ENCODE measurements around the gene NRDE2.

The NRDE2 gene

DNA sequence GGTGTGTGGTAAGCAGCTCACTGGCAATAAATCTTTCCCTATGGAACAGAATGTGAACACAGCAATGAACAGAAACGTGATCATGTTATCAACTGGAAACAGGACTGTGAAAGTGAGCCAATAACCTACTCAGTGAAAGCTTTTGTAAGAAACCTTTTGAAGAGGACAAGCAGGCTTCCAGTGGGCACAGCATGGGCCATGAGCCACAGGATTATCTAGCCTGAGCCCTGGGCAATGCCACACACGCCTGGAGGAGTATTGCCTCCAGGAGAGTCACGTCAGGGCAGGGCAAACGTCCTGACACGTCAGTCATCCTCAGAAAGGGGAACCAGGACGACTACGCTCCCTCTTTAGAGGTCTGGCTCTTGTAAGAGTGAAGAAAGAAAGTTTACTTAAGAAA, 32.3 kb downstream of the NRDE2 start:
- DNase-seq (ENCODE audit: low read depth): no peak

- no peak for DNase-seq (ENCODE audit: low read depth)
Measured at GRCh38 chr14:90297876-90298629, 33.7 kb downstream of the NRDE2 start.

DNA sequence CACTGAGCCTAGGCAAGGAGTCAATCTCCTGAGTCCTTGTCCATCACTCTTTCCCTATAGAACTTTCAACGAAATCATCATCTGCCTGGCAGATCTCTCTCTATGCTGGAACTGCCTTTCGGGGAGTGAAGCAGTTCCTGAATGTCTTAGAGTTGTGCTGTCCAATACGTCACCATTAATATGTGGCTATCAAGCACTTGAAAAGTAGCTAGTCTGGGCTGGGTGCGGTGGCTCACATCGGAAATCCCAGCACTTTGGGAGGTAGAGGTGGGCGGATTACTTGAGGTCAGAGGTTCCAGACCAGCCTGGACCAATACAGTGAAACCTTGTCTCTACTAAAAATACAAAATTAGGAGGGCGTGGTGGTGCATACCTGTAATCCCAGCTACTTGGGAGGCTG, 35.1 kb downstream of the NRDE2 start:
- DNase-seq (ENCODE audit: low read depth): no peak

- no peak for DNase-seq (ENCODE audit: low read depth)
Measured at GRCh38 chr14:90295870-90296516, 35.7 kb downstream of the NRDE2 start.

GRCh38 chr14:90294872-90295271, 36.9 kb downstream of the NRDE2 start:
- DNase-seq (ENCODE audit: low read depth): no peak

GRCh38 chr14:90293766-90294730, 37.7 kb downstream of the NRDE2 start:
- DNase-seq (ENCODE audit: low read depth): no peak

- no peak for DNase-seq (ENCODE audit: low read depth)
Measured at GRCh38 chr14:90291699-90292098, 40.0 kb downstream of the NRDE2 start.

- no peak for DNase-seq (ENCODE audit: low read depth)
Measured at GRCh38 chr14:90290337-90291011, 41.3 kb downstream of the NRDE2 start.

DNA sequence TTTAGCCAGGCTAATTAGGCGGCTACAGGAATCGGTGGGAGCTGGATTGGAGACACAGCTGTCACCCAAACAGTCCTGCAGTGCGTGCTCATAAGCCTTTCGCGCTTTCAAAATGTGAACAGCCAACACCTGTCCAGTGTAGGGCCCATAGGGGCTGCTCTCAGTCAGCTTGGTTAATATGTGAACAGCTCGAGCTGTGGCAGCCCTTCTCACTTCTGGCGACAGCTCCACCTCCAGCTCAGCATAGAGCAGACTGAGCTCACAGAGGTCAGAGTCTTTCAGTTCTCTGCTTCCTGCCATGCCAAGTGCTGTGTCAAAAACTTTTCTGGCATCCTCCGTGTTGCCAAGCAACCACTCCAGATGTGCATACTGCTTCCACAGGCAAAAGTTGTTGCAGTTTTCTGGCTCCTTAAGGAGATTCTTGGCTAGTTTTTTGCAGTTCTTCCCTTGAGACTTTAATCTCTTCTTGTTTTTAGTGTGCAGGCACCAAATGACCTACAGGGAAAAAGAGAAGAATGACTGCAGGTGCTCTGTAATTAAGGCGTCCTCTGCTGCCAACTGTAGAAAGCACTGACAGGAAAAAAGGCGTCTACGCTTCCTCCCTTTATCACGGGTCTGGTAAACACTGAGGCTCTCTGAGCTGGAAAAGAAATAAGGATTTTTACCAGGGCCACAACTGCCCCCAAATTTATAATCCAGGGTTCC, 42.9 kb downstream of the NRDE2 start:
- no peak for DNase-seq (ENCODE audit: low read depth)

- no peak for DNase-seq (ENCODE audit: low read depth)
Measured at GRCh38 chr14:90287791-90288190, 44.0 kb downstream of the NRDE2 start.

- DNase-seq (ENCODE audit: low read depth): no peak
Measured at GRCh38 chr14:90281756-90282155, 50.0 kb downstream of the NRDE2 start.

GRCh38 chr14:90281261-90281660, 50.5 kb downstream of the NRDE2 start:
- no peak for DNase-seq (ENCODE audit: low read depth)

GRCh38 chr14:90280096-90280495, 51.6 kb downstream of the NRDE2 start:
- DNase-seq (ENCODE audit: low read depth): no peak

DNA sequence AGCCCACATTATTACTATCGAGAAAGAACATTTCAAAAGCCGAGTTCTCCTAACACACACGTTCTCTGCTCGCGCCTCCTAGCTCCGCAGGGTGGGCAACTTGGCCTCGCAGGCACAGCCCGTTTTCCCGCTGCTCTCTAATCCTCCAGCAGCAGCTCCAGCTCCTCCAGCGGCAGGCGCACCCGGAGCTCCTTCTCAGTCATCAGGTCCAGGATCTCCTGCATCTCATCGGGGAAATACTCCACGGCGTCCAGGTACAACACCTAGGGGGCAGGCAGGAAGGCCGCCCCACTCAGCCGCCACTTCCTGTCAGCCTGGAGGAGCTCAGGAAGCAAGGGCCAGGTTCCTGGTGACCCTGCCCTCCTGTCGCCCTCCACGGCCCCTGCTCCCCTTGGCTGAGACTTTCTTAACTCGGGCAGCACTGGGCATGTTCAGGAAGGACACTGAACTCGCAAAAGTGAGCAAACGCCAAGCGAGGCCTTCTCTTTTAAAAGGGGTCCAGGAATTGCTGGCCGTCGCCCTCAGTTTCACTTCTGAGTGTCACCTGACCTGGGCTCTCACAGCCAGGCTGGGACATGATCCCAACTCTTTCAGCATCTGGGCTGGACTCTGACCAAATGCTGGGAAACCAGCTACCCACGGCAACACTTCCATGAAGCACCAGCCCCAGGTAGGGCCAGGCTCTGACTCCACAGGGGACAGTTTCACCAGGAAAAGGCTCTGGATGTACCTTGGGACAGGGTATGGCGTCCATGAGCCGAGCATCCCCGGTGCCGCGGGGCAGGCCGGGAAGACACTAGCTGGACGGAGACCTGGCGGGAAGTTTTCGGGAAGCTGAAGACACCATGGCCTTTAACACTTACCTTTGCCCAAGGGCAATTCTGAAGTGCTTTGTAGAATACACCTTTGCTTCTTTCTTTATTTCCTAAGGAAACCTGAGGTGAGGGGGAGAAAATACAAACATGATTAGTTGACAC, 53.3 kb downstream of the NRDE2 start:
- DNase-seq (ENCODE audit: low read depth): no peak

DNA sequence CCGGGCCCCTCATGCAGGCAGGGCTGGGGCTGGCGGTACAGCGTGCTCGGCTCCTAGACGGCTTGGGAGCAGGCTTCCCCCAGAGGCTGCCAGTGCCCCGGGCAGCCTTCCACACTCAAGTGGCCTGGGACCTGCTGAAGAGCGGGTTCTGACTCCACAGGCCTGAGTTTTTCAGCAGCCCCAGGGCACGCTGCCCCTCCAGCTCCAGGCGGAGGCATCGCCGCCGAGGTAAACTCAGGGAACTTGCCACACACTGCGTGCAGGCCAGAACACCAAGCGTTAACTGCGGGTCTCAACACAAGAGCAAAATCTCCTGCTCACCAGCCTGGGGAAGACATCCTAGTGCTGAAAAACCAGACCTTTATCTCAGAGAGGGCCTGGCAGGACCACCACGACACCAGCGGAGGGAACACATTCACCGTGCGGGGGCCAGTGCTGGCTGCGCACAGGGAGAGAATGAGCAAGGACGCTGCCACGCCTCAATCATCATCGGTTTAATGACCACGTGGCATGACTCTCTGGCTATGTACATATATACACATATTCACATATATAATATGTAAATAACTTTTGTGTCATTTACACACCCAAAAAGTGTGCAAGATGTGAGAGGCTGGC, 54.1 kb downstream of the NRDE2 start:
- no peak for DNase-seq (ENCODE audit: low read depth)

- no peak for DNase-seq (ENCODE audit: low read depth)
Measured at GRCh38 chr14:90276646-90277367, 54.9 kb downstream of the NRDE2 start.

GRCh38 chr14:90275820-90276219, 55.9 kb downstream of the NRDE2 start:
- no peak for DNase-seq (ENCODE audit: low read depth)

DNA sequence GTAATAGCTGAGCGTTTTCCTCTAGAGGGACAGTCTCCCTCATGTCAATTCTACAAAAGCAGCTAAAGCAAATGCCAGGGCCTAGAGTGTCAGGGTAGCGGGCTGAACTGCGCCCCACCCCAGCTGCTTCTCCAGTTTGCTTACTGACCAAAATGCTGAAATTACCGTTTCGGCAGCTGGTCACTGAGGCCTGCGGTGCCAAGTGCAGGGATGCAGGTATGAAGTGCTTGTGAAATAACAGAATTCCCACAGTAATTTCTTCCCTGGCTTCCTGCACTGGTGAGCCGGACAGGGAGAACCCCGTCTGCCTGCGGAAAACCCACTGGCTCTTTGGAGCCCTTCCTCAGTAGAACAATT, 56.3 kb downstream of the NRDE2 start:
- DNase-seq (ENCODE audit: low read depth): no peak

DNA sequence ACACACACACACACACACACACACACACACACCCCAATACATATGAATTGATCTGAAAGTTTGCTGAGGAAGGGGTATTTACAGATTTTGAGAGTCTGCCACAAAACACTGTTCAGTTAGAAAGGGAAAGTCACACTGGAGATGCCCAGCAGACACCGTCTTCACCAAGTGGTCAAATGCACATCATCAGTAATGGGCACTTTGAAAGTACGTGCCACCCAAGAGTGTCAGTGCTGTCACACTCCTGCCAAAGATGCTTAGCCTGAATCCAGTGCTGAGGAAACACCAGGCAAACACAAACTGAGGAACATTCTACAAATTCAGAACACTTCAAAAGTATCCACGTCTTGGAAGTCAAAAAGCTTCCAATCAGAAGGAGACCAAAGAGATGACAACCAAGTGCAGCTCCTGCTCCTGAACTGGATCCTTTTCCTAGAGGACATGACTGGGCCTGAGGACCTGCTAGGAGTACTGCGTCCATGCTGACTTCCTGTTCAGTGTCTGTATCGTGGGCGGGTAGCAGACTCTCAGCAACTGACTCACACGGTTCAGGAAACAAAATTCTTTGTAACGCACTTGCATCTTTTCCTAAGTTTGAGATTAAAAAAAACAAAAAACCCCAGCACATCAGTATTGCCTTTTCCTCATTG, 56.8 kb downstream of the NRDE2 start:
- DNase-seq (ENCODE audit: low read depth): no peak
